ENCODE measurements around the gene RBSN.
A peak's percentile ranks its signal among the peaks of the same experiment; 100 is the strongest.

Gene RBSN

DNA sequence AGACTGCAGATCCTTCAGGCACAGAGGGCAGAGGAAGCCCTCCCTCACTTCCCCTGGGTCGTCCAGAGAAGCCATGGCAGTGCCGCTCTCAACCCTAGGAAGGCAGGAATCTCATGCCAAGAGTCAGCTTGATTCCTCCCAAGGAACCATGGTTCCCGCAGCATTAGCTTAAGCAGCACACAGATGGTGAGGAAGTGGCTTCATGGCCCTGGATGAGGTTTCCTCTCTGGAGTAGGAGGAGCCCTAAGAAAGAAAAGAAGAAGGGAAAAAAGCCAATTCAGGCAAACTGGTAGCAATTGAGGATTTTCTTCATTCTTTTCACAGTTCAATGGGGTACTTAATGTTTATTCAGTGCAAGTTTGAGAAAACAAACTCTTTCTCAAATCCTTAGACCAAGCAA is 2.9 kb downstream of the RBSN start:
- no peaks in the 10 kb centered on the region for H3K9me3 ChIP-seq
- H3K4me3 ChIP-seq (ENCODE audit: low read depth in 1 of 2, low read length in 1 of 2): no peak overlapping the region
- TF ChIP-seq, protein P1, sequence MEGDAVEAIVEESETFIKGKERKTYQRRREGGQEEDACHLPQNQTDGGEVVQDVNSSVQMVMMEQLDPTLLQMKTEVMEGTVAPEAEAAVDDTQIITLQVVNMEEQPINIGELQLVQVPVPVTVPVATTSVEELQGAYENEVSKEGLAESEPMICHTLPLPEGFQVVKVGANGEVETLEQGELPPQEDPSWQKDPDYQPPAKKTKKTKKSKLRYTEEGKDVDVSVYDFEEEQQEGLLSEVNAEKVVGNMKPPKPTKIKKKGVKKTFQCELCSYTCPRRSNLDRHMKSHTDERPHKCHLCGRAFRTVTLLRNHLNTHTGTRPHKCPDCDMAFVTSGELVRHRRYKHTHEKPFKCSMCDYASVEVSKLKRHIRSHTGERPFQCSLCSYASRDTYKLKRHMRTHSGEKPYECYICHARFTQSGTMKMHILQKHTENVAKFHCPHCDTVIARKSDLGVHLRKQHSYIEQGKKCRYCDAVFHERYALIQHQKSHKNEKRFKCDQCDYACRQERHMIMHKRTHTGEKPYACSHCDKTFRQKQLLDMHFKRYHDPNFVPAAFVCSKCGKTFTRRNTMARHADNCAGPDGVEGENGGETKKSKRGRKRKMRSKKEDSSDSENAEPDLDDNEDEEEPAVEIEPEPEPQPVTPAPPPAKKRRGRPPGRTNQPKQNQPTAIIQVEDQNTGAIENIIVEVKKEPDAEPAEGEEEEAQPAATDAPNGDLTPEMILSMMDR (IDR thresholded peaks at IDR 0.05): no peak
- H3K4me1 ChIP-seq (ENCODE audit: control insufficient read depth in 1 of 2, insufficient read depth in 1 of 2, low read depth in 1 of 2, low read length in 1 of 2): peaks cover 51 to 61% of the 10 kb centered on the region in 2 experiments
- no peaks in the 10 kb centered on the region for H3K27me3 ChIP-seq
- H3K36me3 ChIP-seq: peaks cover 27% of the 10 kb centered on the region
- H3K27ac ChIP-seq: peak overlapping the region; percentile 40

DNA sequence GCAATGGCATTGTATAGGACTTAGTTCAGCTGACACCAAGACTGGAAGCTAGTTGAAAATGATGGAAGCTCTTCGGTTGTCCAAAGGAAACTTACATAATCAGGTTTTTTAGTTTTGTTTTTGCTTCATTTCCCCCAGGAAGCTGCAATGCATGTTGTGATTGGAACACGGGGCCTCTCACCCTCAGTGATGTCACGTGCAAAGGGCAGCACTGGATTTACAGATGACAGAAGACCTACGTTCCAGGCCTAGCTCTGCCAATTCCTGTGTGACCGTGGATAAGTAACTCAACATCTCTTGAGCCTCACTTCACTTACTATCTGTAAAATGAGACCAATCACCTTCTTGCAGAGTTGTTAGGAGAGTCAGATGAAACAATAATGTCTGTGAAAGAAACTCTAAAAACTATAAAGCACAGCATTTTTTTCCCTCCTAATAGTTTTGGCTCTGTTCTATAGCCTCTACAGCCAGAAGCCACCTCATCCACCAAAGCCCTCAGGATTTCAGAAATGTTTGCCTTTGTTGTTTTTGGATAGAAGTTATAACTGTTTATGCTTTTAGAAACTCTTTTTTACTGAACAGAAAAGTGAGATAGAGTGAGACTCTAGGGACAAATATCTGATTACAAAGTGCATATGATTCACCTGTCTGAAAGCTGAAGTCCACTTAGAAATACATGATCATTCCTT is 4.6 kb downstream of the RBSN start:
- H3K9me3 ChIP-seq: no peaks in the 10 kb centered on the region
- TF ChIP-seq, protein P1 (IDR thresholded peaks at IDR 0.05): no peak
- peak overlapping the region; percentile 63 for H3K27ac ChIP-seq
- peaks cover 37% of the 10 kb centered on the region for H3K36me3 ChIP-seq
- no peak overlapping the region for H3K4me3 ChIP-seq (ENCODE audit: low read depth in 1 of 2, low read length in 1 of 2)
- H3K4me1 ChIP-seq (ENCODE audit: control insufficient read depth in 1 of 2, insufficient read depth in 1 of 2, low read depth in 1 of 2, low read length in 1 of 2): peaks cover 44 to 56% of the 10 kb centered on the region in 2 experiments
- no peaks in the 10 kb centered on the region for H3K27me3 ChIP-seq

GRCh38 chr3:15092686-15093085 is 6.3 kb downstream of the RBSN start:
- H3K27me3 ChIP-seq: no peaks in the 10 kb centered on the region
- H3K36me3 ChIP-seq: peaks cover 53% of the 10 kb centered on the region
- TF ChIP-seq, protein P1 (IDR thresholded peaks at IDR 0.05): no peak
- no peak overlapping the region for H3K27ac ChIP-seq
- H3K4me1 ChIP-seq (ENCODE audit: control insufficient read depth in 1 of 2, insufficient read depth in 1 of 2, low read depth in 1 of 2, low read length in 1 of 2): peaks cover 37 to 44% of the 10 kb centered on the region in 2 experiments
- H3K9me3 ChIP-seq: no peaks in the 10 kb centered on the region
- no peak overlapping the region for H3K4me3 ChIP-seq (ENCODE audit: low read depth in 1 of 2, low read length in 1 of 2)

GRCh38 chr3:15091575-15091974 is 7.4 kb downstream of the RBSN start:
- no peaks in the 10 kb centered on the region for H3K9me3 ChIP-seq
- peaks cover 27 to 41% of the 10 kb centered on the region in 2 experiments for H3K4me1 ChIP-seq (ENCODE audit: control insufficient read depth in 1 of 2, insufficient read depth in 1 of 2, low read depth in 1 of 2, low read length in 1 of 2)
- H3K36me3 ChIP-seq: peaks cover 64% of the 10 kb centered on the region
- TF ChIP-seq, protein P1 (IDR thresholded peaks at IDR 0.05): no peak
- no peaks in the 10 kb centered on the region for H3K27me3 ChIP-seq
- H3K27ac ChIP-seq: peak overlapping the region; percentile 67
- no peak overlapping the region for H3K4me3 ChIP-seq (ENCODE audit: low read depth in 1 of 2, low read length in 1 of 2)

GRCh38 chr3:15089201-15089600 is 9.7 kb downstream of the RBSN start:
- Histone ChIP-seq H3K27me3 (no peaks in the 10 kb centered on the region), H3K27ac (no peak overlapping the region), H3K4me1 (ENCODE audit: control insufficient read depth in 1 of 2, insufficient read depth in 1 of 2, low read depth in 1 of 2, low read length in 1 of 2) (peaks cover 20 to 25% of the 10 kb centered on the region in 2 experiments), H3K4me3 (ENCODE audit: low read depth in 1 of 2, low read length in 1 of 2) (no peak overlapping the region), H3K36me3 (peaks cover 64% of the 10 kb centered on the region), H3K9me3 (peaks cover 3% of the 10 kb centered on the region)
- TF ChIP-seq, protein P1 (IDR thresholded peaks at IDR 0.05): no peak

Data from neutrophil (primary cell).